Measurements from ENCODE around the gene MTOR.

GRCh38 chr1:11067716-11068599, 194.4 kb downstream of the MTOR start:
- TF ChIP-seq, protein P1, sequence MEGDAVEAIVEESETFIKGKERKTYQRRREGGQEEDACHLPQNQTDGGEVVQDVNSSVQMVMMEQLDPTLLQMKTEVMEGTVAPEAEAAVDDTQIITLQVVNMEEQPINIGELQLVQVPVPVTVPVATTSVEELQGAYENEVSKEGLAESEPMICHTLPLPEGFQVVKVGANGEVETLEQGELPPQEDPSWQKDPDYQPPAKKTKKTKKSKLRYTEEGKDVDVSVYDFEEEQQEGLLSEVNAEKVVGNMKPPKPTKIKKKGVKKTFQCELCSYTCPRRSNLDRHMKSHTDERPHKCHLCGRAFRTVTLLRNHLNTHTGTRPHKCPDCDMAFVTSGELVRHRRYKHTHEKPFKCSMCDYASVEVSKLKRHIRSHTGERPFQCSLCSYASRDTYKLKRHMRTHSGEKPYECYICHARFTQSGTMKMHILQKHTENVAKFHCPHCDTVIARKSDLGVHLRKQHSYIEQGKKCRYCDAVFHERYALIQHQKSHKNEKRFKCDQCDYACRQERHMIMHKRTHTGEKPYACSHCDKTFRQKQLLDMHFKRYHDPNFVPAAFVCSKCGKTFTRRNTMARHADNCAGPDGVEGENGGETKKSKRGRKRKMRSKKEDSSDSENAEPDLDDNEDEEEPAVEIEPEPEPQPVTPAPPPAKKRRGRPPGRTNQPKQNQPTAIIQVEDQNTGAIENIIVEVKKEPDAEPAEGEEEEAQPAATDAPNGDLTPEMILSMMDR (conservative IDR thresholded peaks at IDR 0.05 in 1 of 2, IDR thresholded peaks at IDR 0.05 in 1 of 2; ENCODE audit: extremely low read depth in 1 of 2, insufficient read depth in 1 of 2, low read depth in 1 of 2, low read length in 2 of 2) = no peak
- TF ChIP-seq EZH2 (IDR thresholded peaks at IDR 0.05; ENCODE audit: borderline replicate concordance, low read length) = no peak

All from mammary epithelial cell (primary cell).